ENCODE measurements around the gene SYNJ1. TPM values are rescaled to one million over a fixed set of nuclear protein-coding genes. Genes with fewer than 3 reads are reported as not detected.

Gene SYNJ1
- total and polyA plus RNA-seq, 2 of the 13 experiments (the other 11 are each of a cell fraction or from before 2014, with no cell fraction given) = 2.0 to 2.7 TPM

- TF ChIP-seq TCF12 (IDR thresholded peaks at IDR 0.05) (no peak), TCF12 (CRISPR knock-in tag; IDR thresholded peaks at IDR 0.05) (no peak), SAP130 (CRISPR knock-in tag; IDR thresholded peaks at IDR 0.05; ENCODE audit: low read depth) (no peak)
These were observed 143.3 kb downstream of the SYNJ1 start (continued) for GRCh38 chr21:32584472-32584871.

- Histone ChIP-seq H3K4me3 (replicated peaks in 1 of 3; ENCODE audit: insufficient read depth in 1 of 3, low read depth in 2 of 3, low read length in 3 of 3) (no peak overlapping the region), H2AFZ (ENCODE audit: low read length) (no peak overlapping the region), H3K27me3 (ENCODE audit: control insufficient read depth in 1 of 2, insufficient read depth in 2 of 2, low read length in 2 of 2) (no peaks in the 10 kb centered on the region), H3K79me2 (ENCODE audit: insufficient read depth, low read length) (no peaks in the 10 kb centered on the region), H3K4me2 (ENCODE audit: low read depth, low read length) (no peak overlapping the region), H3K27ac (ENCODE audit: extremely low read length, insufficient read depth, low read length) (no peak overlapping the region), H3K36me3 (replicated peaks in 1 of 2; ENCODE audit: control insufficient read depth in 1 of 2, insufficient read depth in 2 of 2, low read length in 2 of 2) (no peaks in the 10 kb centered on the region), H3K4me1 (ENCODE audit: insufficient read depth, low read length) (peaks cover 26% of the 10 kb centered on the region), H4K20me1 (ENCODE audit: insufficient read depth, low read length) (no peaks in the 10 kb centered on the region), H3K9me3 (ENCODE audit: low read length) (no peaks in the 10 kb centered on the region), H3K9ac (ENCODE audit: insufficient read depth, low read depth, low read length) (no peak overlapping the region)
- in situ Hi-C loops (cut with HindIII; ENCODE audit: extremely low pct_ligation_motif_present, low pct_unique_long_range_greater_than_20kb) = no loop called here
- ATAC-seq (no peak), DNase-seq (ENCODE audit: low spot score) (no peak), FAIRE-seq (no peak)
- BruUV-seq (replicated peaks) = no TSS peak
- intact Hi-C loops (cut with micrococcal nuclease; ENCODE audit: unreplicated experiment) = no loop called here
- no peak for TF ChIP-seq ZNF790 (CRISPR knock-in tag; IDR thresholded peaks at IDR 0.05; ENCODE audit: borderline replicate concordance)
- no peak for TF ChIP-seq ZNF552 (CRISPR knock-in tag; IDR thresholded peaks at IDR 0.05; ENCODE audit: borderline replicate concordance)
- TF ChIP-seq ARID2 (CRISPR knock-in tag; IDR thresholded peaks at IDR 0.05; ENCODE audit: borderline replicate concordance) = no peak
- no peak for TF ChIP-seq ZNF749 (CRISPR knock-in tag; IDR thresholded peaks at IDR 0.05; ENCODE audit: borderline replicate concordance)
- no peak for TF ChIP-seq ZNF441 (CRISPR knock-in tag; IDR thresholded peaks at IDR 0.05; ENCODE audit: borderline replicate concordance)
- no peak for TF ChIP-seq NFKB2 (CRISPR knock-in tag; IDR thresholded peaks at IDR 0.05; ENCODE audit: borderline replicate concordance)
- TF ChIP-seq ZBTB46 (CRISPR knock-in tag; IDR thresholded peaks at IDR 0.05; ENCODE audit: borderline replicate concordance) = no peak
- no peak for TF ChIP-seq RFX5 (IDR thresholded peaks at IDR 0.05; ENCODE audit: low read depth, low read length)
- no peak for TF ChIP-seq ZBED4 (CRISPR knock-in tag; IDR thresholded peaks at IDR 0.05; ENCODE audit: borderline replicate concordance)
- no peak for TF ChIP-seq HNRNPUL1 (IDR thresholded peaks at IDR 0.05; ENCODE audit: low read depth, low read length)
- no peak for TF ChIP-seq BRCA1 (CRISPR knock-in tag; IDR thresholded peaks at IDR 0.05)
- TF ChIP-seq ATF5 (CRISPR knock-in tag; IDR thresholded peaks at IDR 0.05; ENCODE audit: low read depth) = no peak
- TF ChIP-seq ZNF773 (CRISPR knock-in tag; IDR thresholded peaks at IDR 0.05; ENCODE audit: borderline replicate concordance) = no peak
- TF ChIP-seq ZNF597 (CRISPR knock-in tag; IDR thresholded peaks at IDR 0.05) = no peak
- POLR2A ChIA-PET = interaction anchor here (0.9 kb wide), 1 partner anchor 9 kb away, joined by 3 read pairs; no protein-coding TSS in a partner anchor
- 85% methylated on average over 7 of the region's 13 CpGs for WGBS (ENCODE audit: low lambda C conversion rate)
- CTCF ChIA-PET (ENCODE audit: low intra/inter-chr PET ratio, low total read pairs) = no interaction called here
These were observed 146.1 kb downstream of the SYNJ1 start for GRCh38 chr21:32581732-32582131.
